ENCODE results near the gene SHISA5.
"Not testable (repeated sequence)": the region's sequence is repeated elsewhere in the genome, so short reads cannot be mapped to it uniquely, and the experiment has no call there.

SHISA5 gene

DNA sequence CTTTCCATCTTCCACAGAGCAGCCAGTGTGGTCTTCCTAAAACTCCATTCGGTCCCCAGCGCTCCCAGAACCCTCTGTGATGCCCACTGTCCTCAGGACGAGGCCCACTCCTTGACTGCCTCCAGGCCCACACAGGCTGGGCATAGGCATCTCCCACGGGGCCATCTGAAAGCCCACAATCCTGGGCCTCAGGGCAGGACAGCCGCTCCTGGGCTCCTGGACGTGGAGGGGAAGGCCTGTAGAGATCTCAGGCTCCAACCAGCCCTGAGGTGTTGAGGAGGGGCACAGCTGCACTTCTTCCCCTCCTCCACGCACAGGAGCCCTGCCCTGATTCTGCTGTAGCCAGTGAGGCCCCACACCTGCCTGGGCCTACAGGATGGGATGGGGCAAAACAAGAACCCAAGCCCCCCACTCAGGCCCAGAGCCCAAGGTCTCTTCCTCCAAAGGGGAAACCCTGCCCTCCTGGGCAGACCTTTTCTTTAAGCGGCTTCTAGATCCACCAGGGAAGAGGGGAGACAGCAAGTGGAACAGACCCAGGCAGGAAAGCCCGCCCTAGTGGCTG is 25.9 kb downstream of the SHISA5 start:
- DNase-seq (ENCODE audit: low spot score) = no peak

DNA sequence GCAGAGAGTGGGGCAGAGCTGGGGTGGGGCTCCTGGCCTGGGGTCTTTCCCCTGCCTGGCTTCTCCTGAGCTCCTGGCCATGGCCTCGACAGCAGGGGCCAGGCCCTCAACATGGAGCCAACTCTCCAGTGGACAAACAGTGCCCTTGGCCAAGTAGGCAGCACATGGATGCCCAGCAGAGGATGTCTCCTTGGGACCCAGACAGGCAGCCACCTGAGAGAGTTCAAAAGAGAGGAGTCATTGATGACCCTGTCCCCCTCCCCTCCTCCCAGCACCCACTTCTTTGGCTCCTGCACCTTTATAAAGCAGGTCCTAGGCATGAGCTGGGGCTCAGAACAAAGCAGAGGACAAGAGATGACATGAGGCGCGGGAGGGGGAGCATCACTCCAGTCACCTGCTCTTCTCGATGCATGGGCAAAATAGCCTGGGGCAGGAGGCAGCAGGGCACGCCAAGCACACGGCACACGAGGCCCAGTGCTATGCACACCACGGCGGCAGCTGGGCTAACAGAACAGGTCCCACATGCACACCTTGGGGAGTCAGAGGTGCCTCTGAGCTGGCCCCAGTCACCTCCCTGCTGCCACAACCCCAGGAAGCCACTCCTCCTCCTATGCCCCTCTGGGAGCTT is 27.4 kb downstream of the SHISA5 start:
- no peak for DNase-seq (ENCODE audit: low spot score)

- no peak for DNase-seq (ENCODE audit: low spot score)
Measured at GRCh38 chr3:48475188-48475587, 28.8 kb downstream of the SHISA5 start.

- DNase-seq (ENCODE audit: low spot score) = no peak
Measured at GRCh38 chr3:48474619-48475018, 29.4 kb downstream of the SHISA5 start.

- not testable (repeated sequence) for DNase-seq (ENCODE audit: low spot score)
Measured at GRCh38 chr3:48474031-48474430, 29.9 kb downstream of the SHISA5 start.

DNA sequence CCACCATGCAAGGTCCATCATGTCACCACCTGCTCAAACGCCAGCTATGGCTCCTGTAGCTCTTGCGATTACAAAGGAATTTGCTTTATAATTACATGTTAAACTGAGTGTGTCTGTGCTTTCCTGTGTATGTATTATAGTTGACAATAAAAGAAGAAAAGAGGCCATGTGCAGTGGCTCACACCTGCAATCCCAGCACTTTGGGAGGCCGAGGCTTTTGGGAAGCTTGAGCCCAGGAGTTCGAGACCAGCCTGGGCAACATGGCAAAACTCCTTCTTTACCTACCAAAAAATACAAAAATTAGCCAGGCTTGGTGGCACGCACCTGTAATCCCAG is 30.4 kb downstream of the SHISA5 start:
- no peak for DNase-seq (ENCODE audit: low spot score)

DNA sequence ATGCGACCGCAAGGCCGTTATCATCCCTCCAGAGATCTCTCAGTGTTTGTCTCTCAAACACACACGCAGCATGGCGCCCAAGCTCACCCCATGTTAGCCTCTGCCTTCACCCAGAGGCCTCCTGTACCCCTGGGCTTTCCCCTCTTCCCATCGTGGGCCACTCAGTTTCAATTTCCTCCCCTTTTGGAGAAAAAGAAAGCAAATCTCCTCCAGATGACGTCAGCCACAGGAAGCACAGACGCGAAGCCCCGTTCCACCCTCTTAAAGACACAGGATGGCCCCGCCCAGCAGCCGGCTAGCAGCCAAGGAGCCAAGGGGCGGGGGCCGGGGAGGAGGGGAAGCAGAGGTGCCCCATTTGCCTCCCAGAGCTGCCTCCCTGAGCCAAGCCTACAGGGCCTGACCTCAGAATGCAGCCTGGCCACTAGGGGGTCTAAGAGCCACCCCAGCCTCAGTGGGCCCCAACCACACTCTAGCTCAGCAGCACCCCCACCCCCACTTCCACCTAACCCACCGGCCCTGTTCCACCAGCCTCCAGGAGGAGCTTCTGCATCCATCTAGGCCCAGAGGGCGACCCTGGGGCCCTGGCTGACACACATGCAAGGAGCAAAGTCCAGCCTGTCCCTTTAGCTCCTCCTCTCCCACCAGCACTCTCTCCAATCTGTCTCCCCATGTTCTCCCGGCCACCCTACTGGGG is 30.9 kb downstream of the SHISA5 start:
- peak; percentile 92 for DNase-seq (ENCODE audit: low spot score)

GRCh38 chr3:48472673-48472922 is 31.4 kb downstream of the SHISA5 start:
- no peak for DNase-seq (ENCODE audit: low spot score)

DNA sequence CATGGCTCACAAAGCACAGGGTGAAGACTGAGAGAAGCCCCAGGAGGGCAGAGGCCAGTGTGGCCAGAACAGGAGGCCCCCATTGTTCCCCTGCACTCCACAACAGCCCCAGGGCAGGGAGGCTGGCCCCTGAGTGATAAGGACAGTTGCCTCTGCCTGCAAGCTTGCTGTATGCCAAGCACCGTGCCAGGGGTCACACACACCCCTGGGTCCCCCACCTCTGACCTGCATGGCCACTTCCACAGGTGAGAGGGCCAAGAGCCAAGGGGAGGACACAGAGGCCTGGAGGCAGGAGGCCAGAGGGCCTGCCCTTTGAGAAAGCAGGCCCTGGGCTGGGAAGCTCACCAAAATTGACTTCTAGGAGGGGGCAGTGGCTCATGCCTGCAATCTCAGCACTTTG is 33.7 kb downstream of the SHISA5 start:
- DNase-seq (ENCODE audit: low spot score) = no peak

- DNase-seq (ENCODE audit: low spot score) = no peak
Measured at GRCh38 chr3:48469046-48469915, 34.7 kb downstream of the SHISA5 start.

- no peak for DNase-seq (ENCODE audit: low spot score)
Measured at GRCh38 chr3:48468329-48468731, 35.6 kb downstream of the SHISA5 start.

DNA sequence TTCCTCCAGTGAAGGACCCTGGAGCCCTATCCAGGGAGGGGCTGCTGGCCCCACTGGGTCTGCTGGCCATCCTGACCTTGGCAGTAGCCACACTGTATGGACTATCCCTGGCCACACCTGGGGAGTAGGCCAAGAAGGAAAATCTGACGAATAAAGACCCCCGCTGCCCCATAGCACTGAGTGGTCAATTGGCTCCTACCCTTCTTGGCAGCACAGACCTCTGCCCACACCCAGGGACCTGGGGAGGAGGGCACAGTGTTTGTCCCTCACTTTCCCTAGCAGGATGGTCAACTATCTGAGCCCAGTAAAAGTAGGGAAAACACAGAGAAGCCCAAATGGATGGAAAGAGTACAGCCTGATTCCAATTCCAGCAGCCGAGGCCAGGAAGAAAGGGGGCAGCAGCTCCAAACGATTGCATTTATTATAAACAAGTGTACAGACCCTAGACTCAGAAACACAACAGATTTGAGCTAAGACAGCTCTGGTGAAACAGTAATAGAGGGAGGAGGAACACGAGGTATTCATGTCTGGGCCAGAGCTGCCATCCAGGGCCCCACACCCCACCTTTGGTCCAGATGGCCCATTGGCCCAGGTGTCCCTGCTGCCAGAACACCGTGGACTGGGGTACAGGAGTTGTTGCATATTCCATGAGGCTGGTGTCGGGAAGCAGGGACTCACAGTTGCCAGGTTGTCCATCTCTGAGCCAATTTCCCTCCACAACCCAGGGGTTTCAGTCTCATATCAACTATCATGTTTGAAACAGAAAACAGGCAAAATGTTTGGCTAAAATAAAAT is 36.3 kb downstream of the SHISA5 start:
- no peak for DNase-seq (ENCODE audit: low spot score)

GRCh38 chr3:48467110-48467454 is 36.9 kb downstream of the SHISA5 start:
- DNase-seq (ENCODE audit: low spot score) = no peak

DNA sequence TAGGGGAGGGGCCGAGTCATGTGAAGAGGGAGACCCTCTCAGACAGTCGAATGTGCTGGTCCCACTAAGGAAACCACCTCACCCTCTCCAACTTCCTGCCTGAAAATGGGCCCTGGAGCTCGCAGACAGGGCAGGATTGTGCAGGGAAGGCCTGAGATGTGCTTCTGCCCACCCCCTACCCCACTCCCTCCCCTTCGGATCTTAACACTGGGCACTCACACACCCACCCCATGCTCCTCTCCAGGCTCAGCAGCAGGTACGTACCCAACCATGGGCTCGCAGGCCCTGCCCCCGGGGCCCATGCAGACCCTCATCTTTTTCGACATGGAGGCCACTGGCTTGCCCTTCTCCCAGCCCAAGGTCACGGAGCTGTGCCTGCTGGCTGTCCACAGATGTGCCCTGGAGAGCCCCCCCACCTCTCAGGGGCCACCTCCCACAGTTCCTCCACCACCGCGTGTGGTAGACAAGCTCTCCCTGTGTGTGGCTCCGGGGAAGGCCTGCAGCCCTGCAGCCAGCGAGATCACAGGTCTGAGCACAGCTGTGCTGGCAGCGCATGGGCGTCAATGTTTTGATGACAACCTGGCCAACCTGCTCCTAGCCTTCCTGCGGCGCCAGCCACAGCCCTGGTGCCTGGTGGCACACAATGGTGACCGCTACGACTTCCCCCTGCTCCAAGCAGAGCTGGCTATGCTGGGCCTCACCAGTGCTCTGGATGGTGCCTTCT is 37.4 kb downstream of the SHISA5 start:
- no peak for DNase-seq (ENCODE audit: low spot score)

GRCh38 chr3:48465531-48466378 is 38.2 kb downstream of the SHISA5 start:
- DNase-seq (ENCODE audit: low spot score) = peak; percentile 98

DNA sequence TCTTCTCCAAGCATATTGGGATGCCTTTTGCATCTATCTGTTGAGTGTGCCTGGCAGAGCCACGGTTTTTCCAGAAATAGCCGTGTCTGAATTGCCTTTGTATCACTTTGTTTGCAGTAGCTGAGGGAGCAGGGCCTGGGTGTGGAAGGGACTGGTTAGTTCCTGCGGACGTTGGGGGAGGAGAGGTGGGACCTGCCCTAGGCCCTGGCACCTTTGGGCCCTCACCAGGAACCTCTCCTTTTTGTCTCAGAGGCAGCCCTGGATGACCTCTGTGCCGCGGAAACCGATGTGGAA is 38.8 kb downstream of the SHISA5 start:
- no peak for DNase-seq (ENCODE audit: low spot score)

DNA sequence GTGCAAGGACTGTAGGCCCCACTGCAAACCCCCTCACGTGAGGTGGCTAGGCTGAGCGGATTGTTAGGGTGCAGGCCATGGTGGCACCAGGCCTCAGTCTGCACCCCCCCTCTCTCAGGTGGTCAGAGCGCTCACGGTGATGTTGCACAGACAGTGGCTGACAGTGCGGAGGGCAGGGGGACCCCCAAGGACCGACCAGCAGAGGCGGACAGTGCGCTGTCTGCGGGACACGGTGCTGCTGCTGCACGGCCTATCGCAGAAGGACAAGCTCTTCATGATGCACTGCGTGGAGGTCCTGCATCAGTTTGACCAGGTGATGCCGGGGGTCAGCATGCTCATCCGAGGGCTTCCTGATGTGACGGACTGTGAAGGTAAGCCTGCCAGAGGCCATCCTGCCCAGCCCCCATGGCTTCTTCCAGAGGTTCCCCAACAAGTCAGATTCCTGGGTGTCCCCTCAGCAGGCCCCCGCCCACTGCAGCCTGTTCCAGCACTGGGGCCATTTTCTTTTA is 39.2 kb downstream of the SHISA5 start:
- no peak for DNase-seq (ENCODE audit: low spot score)

DNA sequence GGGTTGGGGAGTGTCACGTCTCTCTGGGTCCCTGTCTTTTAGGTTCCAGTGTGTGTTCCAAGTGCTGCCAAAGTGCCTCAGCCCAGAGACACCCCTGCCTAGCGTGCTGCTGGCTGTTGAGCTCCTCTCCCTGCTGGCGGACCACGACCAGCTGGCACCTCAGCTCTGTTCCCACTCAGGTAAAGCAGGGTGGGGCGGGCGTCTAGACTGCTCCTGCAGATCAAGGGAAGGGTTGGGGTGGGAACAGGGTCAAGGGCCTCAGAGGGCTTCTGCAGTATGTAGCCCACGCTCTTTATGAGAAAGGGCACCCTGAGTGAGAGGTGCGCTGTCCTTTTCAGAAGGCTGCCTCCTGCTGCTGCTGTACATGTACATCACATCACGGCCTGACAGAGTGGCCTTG is 40.3 kb downstream of the SHISA5 start:
- DNase-seq (ENCODE audit: low spot score) = no peak

DNA sequence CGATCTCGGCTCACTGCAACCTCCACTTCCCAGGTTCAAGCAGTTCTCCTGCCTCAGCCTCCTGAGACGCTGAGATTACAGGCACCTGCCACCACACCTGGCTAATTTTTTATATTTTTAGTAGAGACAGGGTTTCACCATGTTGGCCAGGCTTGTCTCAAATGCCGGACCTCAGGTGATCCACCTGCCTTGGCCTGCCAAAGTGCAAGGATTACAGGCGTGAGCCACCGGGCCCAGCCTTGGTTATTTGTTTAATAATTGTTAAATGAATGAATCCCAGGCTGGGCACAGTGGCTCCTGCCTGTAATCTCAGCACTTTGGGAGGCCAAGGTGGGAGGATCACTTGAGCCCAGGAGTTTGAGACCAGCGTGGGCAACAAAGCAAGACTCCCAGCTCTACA is 42.2 kb downstream of the SHISA5 start:
- not testable (repeated sequence) for DNase-seq (ENCODE audit: low spot score)

DNA sequence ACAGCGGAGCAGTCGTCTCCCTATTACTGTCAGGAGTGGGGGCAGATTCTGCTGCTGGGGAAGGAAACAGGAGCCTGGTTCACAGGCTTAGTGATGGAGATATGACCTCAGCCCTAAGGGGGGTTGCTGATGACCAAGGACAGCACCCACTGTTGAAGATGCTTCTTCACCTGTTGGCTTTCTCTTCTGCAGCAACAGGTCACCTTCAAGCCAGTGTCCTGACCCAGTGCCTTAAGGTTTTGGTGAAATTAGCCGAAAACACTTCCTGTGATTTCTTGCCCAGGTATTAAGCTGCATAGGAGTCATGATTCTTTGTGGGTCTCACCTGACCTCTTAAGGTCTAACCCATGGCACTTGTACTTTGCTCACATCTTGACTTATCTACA is 43.5 kb downstream of the SHISA5 start:
- DNase-seq (ENCODE audit: low spot score) = no peak
